GM18508 (cell line): ENCODE results near the gene ZNF800.
A peak's percentile ranks its signal among the peaks of the same experiment; 100 is the strongest.
"Not testable (repeated sequence)": the region's sequence is repeated elsewhere in the genome, so short reads cannot be mapped to it uniquely, and the experiment has no call there.

Source experiments
- ATAC-seq: cut with Tn5 transposase; IDR thresholded peaks from one replicate; pipeline ENCODE4 v1.9.1; 2021; ENCODE audit warnings: moderate number of reproducible peaks; ENCODE audit not compliant: insufficient read depth, unreplicated experiment

Gene ZNF800, protein sequence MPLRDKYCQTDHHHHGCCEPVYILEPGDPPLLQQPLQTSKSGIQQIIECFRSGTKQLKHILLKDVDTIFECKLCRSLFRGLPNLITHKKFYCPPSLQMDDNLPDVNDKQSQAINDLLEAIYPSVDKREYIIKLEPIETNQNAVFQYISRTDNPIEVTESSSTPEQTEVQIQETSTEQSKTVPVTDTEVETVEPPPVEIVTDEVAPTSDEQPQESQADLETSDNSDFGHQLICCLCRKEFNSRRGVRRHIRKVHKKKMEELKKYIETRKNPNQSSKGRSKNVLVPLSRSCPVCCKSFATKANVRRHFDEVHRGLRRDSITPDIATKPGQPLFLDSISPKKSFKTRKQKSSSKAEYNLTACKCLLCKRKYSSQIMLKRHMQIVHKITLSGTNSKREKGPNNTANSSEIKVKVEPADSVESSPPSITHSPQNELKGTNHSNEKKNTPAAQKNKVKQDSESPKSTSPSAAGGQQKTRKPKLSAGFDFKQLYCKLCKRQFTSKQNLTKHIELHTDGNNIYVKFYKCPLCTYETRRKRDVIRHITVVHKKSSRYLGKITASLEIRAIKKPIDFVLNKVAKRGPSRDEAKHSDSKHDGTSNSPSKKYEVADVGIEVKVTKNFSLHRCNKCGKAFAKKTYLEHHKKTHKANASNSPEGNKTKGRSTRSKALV

GRCh38 chr7:127392566-127393367, at the start of gene ZNF800:
TSS of gene ZNF800 (minus strand) at chr7:127392708. CDS start at chr7:127391557, 1,151 bp downstream.
- peak; percentile 56 for ATAC-seq

GRCh38 chr7:127440206-127440605, 47.7 kb upstream of the ZNF800 start:
- no peak for ATAC-seq

GRCh38 chr7:127438836-127439235, 46.3 kb upstream of the ZNF800 start:
- no peak for ATAC-seq

DNA sequence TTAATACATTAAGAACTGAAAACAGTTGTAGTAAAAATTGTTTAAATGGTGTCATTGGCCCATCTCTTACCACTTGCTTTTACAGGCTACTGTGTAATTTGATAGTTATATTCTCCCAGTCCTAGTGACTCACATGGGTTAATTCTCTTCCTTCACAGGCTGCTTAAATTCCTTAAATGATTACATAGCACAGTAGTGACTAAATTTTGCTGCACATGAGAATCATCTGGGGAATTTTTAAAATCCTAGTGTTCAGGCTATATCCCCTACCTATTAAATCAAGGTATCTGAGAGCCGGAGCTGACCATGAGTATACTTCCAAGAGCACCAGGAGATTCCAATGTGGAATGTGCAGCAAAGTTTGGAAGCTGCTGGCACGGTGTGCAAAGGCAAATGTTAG, 45.3 kb upstream of the ZNF800 start:
- ATAC-seq, result no peak

DNA sequence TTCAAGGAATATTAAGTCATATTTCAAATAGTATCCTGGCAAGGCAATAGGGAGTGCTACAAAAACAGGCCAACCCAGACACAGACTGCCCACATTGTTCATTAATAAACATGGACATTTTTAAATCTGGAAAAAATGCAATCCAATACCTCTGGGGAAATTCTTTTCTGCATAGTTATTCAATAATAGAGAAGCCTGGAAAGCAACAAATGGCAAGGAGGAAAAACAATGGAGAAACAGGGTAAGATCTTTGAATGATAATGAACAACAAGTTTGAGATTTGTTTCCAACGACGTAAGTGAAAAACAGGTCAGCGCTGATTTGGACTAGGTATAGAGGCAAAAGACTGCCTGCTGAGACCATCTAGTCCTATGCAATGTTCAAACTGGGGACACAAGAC, 44.7 kb upstream of the ZNF800 start:
- no peak for ATAC-seq

GRCh38 chr7:127429281-127429680, 36.8 kb upstream of the ZNF800 start:
- not testable (repeated sequence) for ATAC-seq

GRCh38 chr7:127419196-127419595, 26.7 kb upstream of the ZNF800 start:
- ATAC-seq, result no peak

DNA sequence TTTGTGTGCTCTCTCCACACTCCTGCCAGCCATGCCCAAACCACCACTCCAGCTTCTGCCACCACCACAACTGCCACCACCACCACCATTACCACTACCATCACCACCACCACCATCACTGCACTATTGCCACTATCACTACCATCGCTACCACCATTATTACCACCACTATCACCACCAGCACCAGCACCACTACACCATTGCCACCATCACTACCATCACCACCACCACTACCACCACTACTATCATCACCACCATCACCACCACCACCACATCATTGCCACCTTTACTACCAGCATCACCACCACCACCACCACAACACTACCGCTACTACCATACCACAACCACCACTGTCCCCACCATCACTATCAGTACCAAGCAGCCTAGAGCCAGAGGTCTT, 26.0 kb upstream of the ZNF800 start:
- no peak for ATAC-seq

DNA sequence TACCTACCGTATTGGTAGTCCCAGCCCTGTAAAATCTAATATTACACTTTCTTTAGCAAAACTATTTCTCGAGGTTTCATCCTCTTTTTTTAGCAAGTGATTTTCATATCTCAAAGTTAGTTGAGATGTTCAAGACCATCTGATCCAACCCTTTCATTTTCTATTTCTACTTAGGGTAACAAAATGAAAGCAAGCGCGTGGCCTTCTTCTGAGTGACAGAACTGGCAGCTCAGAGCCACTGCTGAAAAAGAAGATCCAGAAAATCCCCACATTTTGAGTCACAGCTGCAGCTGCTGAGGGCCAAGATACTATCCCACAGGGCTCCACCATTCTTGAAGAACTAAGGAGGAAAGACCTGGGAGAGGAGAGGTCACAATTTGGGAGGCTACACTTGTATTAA, 24.8 kb upstream of the ZNF800 start:
- peak; percentile 68 for ATAC-seq

DNA sequence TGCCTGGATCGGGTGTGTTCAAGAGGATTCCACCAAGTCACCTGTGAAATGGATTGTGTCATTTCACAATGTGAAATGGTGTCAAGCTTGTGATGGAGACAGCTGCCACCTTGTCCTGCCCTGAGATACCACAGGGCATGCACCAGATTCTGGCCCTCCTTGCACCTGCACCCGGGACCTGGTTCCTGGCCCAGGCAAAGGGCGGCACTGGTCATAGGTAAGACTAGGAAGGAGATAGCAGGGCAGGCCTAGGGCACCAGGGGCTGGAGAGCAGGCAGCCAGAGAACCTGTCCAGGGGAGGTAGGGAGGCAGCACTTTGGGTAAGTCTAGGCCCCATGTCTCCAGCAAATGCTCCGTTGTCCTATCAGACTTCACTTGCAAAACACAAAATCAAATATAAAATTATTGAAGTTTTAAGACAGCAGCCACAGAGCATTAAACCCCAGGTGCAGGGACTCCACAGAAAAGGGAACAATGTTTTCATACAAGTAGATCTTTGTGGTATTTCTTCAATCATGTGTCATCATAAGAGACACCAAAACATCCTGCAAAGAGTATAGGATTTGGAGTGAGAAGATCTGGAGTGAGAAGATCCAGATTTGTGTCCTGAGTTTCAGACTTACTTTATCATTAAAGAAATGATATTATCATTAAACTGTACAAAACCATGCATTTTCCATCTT, 22.7 kb upstream of the ZNF800 start:
- ATAC-seq, result no peak

- peak; percentile 59 for ATAC-seq
These were observed 21.5 kb upstream of the ZNF800 start for GRCh38 chr7:127413962-127414361.

DNA sequence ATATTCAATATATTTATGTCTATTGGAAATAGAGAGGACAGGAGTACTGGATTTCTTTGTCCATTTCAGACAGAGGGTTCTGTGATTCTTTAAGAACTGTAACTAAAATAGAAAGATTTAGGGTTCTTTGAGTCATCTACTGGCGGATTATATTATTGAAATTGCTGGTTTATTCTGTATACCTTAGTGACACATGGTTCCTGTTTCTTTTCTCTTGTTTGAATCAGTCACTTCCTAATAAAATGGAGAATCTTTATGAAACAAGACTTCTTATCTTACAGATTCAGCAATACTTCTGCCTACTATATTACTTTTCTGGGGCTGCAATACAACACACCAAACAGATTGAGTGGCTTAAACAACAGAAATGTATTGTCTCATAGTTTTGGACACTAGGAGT, 20.8 kb upstream of the ZNF800 start:
- ATAC-seq, result no peak

DNA sequence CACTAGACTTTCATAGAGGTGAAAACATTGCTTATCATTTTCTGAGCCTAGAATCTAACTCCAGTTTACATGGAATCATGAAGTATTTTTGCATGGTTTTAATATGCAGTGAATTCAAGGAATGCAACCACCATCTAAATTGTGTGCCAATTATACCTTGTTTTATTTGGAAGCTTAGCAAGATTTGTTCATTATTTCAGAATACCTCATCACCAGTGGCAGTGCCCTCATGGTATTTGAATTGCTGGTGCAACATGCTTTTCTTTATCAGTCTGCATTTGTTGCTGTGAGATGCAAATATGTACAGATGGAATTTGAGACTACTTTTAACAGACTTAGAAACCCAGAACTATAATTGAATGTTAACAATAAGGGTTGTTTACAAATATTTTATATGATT, 18.7 kb upstream of the ZNF800 start:
- ATAC-seq, result no peak

DNA sequence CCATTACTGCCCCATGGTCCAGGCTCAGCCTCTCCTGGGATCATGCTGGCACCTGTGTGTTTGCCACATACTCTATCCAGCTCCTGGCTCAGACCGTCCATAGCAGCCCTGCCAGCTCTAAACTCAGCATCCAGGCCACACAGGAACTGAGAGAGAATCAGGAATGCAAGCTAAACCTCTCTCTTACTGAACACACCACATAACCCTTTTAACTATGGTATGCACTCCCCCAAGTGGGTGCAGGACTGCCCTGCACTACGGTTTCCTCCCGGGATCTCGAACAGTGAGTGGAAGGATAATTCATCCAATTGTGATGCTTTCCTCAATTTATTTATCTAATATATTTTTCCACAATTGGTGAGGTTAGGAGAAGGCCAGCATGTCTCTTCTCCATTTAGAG, 17.1 kb upstream of the ZNF800 start:
- no peak for ATAC-seq

DNA sequence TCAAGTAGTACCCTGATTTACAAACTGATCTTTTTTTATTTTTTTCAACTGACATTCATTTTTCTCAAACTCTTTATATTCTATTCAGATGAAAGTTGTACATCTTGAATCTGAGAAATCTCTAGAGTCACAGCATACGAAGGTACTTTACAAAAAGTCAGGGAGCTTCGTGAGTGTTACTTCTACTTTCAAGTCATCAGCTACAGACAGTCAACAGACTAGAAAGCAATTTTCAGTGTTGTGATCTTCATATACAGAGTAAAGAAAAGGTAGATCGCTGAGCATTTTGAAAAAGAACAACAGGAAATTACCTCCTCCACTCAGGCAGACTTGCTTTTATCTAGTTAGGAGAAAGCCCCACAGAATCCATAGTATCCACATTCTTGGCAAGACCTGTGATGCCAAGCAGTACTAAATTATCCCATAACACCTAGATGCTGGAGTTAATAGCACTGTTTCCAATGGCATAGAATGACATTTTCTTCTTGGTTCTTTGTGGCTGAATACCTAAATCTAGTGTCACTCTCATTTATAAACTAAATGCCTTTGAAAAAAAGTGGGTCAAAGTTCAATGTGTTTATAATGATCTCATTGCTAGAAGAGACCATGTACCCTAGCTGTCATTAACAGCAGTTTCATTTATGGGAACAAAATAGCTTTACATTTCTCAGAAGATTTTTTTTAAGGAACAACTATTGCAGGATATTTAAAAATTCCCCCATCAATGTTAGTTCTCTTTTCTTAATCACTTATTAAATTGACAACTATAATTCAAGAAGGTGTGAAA, 12.0 kb upstream of the ZNF800 start:
- peak; percentile 54 for ATAC-seq

GRCh38 chr7:127396184-127396583, 3.7 kb upstream of the ZNF800 start:
- ATAC-seq, result peak; percentile 36

DNA sequence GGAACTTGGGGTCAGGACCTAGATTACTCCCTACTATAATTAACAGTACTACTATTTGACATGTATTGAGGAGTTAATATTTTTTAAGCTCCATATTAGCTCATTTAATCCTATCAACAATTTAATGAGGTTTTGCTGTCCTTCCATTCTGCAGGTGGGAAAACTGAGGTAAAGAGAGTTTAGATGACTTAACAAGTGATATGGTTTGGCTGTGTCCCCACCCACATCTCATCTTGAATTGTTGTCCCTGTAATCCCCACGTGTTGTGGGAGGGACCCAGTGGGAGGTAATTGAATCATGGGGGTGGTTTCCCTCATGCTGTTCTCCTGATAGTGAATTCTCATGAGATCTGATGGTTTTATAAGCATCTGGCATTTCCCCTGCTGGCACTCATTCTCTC, 2.6 kb upstream of the ZNF800 start:
- ATAC-seq, result not testable (repeated sequence)

DNA sequence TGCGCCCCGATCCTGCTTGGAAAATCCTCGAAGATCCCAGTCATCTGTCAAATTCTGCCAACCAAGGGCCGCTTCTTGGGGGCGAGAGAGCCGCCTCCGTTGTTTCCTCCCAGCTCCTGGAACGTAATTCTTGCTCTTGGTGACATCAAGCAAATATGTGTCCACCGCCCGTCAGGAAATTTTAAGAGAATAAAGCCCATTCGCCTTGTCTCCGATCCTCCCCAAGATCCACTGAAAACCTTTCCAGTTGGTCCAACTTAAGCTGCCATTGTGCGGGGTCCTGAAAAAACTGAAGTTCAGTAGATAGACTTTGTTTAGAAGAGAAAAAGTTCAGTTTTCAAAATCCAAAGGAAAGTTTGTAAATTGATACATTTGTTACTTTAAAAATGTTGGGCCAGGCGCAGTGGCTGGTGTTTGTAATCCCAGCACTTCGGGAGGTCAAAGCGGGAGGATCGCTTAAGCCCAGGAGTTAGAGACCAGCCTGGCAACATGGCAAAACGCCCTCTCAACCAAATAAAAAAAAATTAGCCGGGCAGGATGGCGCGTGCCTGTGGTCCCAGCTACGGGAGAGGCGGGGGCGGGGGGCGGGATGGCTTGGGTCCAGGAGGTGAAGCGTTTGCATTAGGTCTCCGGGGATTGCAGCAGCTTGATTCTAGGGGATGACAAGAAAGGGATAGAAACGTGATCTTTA, 1.0 kb upstream of the ZNF800 start:
- ATAC-seq, result no peak

- ATAC-seq, result peak; percentile 7
These were observed 334 bp downstream of the ZNF800 start for GRCh38 chr7:127392182-127392565.
